ENCODE data around the gene DDX49.

Gene DDX49

GRCh38 chr19:18975869-18976268, 56.4 kb downstream of the DDX49 start:
- no peak for DNase-seq (ENCODE audit: low read depth)

All from stimulated activated CD8-positive, alpha-beta memory T cell treated with anti-CD3 and anti-CD28 coated beads, Interleukin-4, amount 100 ng/mL, for 24 hours (primary cell).